H1 (cell line): ENCODE results near the gene CDC42. TPM values are rescaled to one million over a fixed set of nuclear protein-coding genes. Genes with fewer than 3 reads are reported as not detected.

Experiments
- CTCF ChIA-PET: fragments of 300-600 bp; sonication (Branson Sonifier 250); formaldehyde crosslinking; loops from one replicate; lab custom pipeline; 2021; ENCODE audit not compliant: partially characterized antibody; lab: Charles Lee
- POLR2A ChIA-PET: fragments of 300-600 bp; sonication (Branson Sonifier 250); formaldehyde crosslinking; loops from one replicate; lab custom pipeline; 2021; ENCODE audit warnings: inconsistent platforms; ENCODE audit not compliant: partially characterized antibody; lab: Charles Lee
- DNase-seq, 2 experiments: peaks; one replicate each; pipeline versions ENCODE4 v3.0.0 to v3.0.0-alpha.2; 2010 to 2022; ENCODE audit warnings: low spot score in 2 of 2, low read depth in 1 of 2, mixed read lengths in 1 of 2
- FAIRE-seq: peaks from 2 replicates; lab custom pipeline; 2011; peaks lifted over from hg19 to GRCh38; lab: Jason Lieb, UNC
- H2AFZ ChIP-seq: 2 replicates; pipeline ENCODE4 v1.8.1; 2012; ENCODE audit warnings: low read length, inconsistent platforms
- H2AK5ac ChIP-seq: 2 replicates; pipeline ENCODE4 v1.6.1; 2013; ENCODE audit warnings: low read depth, low read length
- H2BK120ac ChIP-seq: replicated peaks from 2 replicates; pipeline ENCODE3; 2013; ENCODE audit warnings: low read depth, low read length, inconsistent platforms
- H2BK12ac ChIP-seq: 2 replicates; pipeline ENCODE4 v1.6.1; 2013; ENCODE audit warnings: low read depth, low read length
- H2BK15ac ChIP-seq: 2 replicates; pipeline ENCODE4 v1.6.1; 2013; ENCODE audit warnings: low read length
- H2BK20ac ChIP-seq: 2 replicates; pipeline ENCODE4 v1.6.1; 2013; ENCODE audit warnings: low read length
- H2BK5ac ChIP-seq: 2 replicates; pipeline ENCODE4 v1.6.1; 2013; ENCODE audit warnings: low read depth, low read length
- H3K14ac ChIP-seq: 2 replicates; pipeline ENCODE4 v1.6.1; 2013; ENCODE audit warnings: inconsistent platforms; ENCODE audit not compliant: insufficient read length
- H3K18ac ChIP-seq: 2 replicates; pipeline ENCODE4 v1.6.1; 2013; ENCODE audit warnings: low read length; ENCODE audit errors: extremely low read depth
- H3K23ac ChIP-seq: 2 replicates; pipeline ENCODE4 v1.6.1; 2013; ENCODE audit warnings: inconsistent platforms; ENCODE audit not compliant: insufficient read length
- H3K23me2 ChIP-seq: 2 replicates; pipeline ENCODE4 v1.6.1; 2013; ENCODE audit warnings: low read depth, low read length
- H3K27ac ChIP-seq: 2 replicates; pipeline ENCODE4 v1.6.1; 2011; ENCODE audit warnings: low read depth, low read length, inconsistent platforms
- H3K27me3 ChIP-seq, 4 experiments: replicated peaks in 1 of 4; 1 replicate in 1 of 4; 2 replicates in 3 of 4; pipeline versions ENCODE4 v1.6.1 to v1.8.1; 2011 to 2013; ENCODE audit warnings: low read length in 3 of 4, mild to moderate bottlenecking in 3 of 4, inconsistent platforms in 2 of 4, mixed read lengths in 2 of 4, moderate library complexity in 1 of 4; ENCODE audit not compliant: control insufficient read depth in 3 of 4, insufficient read depth in 3 of 4; ENCODE audit errors: extremely low read depth in 1 of 4
- H3K36me3 ChIP-seq, 4 experiments: 2 replicates each; pipeline versions ENCODE4 v1.6.1 to v1.8.1; 2011 to 2013; ENCODE audit warnings: mild to moderate bottlenecking in 4 of 4, low read length in 3 of 4, moderate library complexity in 2 of 4, control low read depth in 1 of 4, inconsistent platforms in 1 of 4; ENCODE audit not compliant: insufficient read depth in 4 of 4, control insufficient read depth in 2 of 4
- H3K4ac ChIP-seq: replicated peaks from 2 replicates; pipeline ENCODE3; 2013; ENCODE audit warnings: low read length, low read depth, mixed read lengths, inconsistent platforms; ENCODE audit not compliant: insufficient read length
- H3K4me1 ChIP-seq, 4 experiments: replicated peaks in 1 of 4; 1 replicate in 1 of 4; 2 replicates in 3 of 4; pipeline versions ENCODE4 v1.6.1 to v1.8.1; 2011 to 2013; ENCODE audit warnings: low read length in 3 of 4, inconsistent platforms in 2 of 4, mixed read lengths in 1 of 4; ENCODE audit not compliant: insufficient read depth in 4 of 4, control insufficient read depth in 3 of 4
- H3K4me2 ChIP-seq, 2 experiments: 2 replicates each; pipeline versions ENCODE4 v1.6.1 to v1.8.1; 2011 to 2013; ENCODE audit warnings: low read depth in 2 of 2, low read length in 2 of 2, control low read depth in 1 of 2, inconsistent platforms in 1 of 2, mild to moderate bottlenecking in 1 of 2; ENCODE audit not compliant: insufficient read depth in 1 of 2
- H3K4me3 ChIP-seq, 4 experiments: fragments of 200-600, 300-600 bp in 1 of 4; sonication (generic), shearing (Covaris generic), sonication (Bioruptor Twin) in 1 of 4; 2 replicates each; pipeline versions ENCODE4 v1.5.1 to v1.8.1; 2011 to 2016; ENCODE audit warnings: low read length in 4 of 4, low read depth in 3 of 4, control low read depth in 2 of 4, inconsistent platforms in 2 of 4, mild to moderate bottlenecking in 2 of 4, mixed read lengths in 1 of 4, moderate library complexity in 1 of 4; ENCODE audit not compliant: insufficient read depth in 2 of 4; ENCODE audit errors: extremely low read depth in 1 of 4
- H3K56ac ChIP-seq: replicated peaks from 2 replicates; pipeline ENCODE3; 2013; ENCODE audit warnings: low read depth, mild to moderate bottlenecking, mixed read lengths, low read length, inconsistent platforms; ENCODE audit not compliant: insufficient read length
- H3K79me1 ChIP-seq: 2 replicates; pipeline ENCODE4 v1.6.1; 2013; ENCODE audit warnings: low read depth, low read length, control low read depth
- H3K79me2 ChIP-seq, 2 experiments: 2 replicates each; pipeline versions ENCODE4 v1.6.1 to v1.8.1; 2012 to 2013; ENCODE audit warnings: low read length in 2 of 2, mild to moderate bottlenecking in 2 of 2, inconsistent platforms in 1 of 2; ENCODE audit not compliant: insufficient read depth in 2 of 2, control insufficient read depth in 1 of 2
- H3K9ac ChIP-seq, 4 experiments: replicated peaks in 1 of 4; 1 replicate in 1 of 4; 2 replicates in 3 of 4; pipeline versions ENCODE4 v1.6.1 to v1.8.1; 2011 to 2013; ENCODE audit warnings: low read depth in 3 of 4, low read length in 3 of 4, control low read depth in 2 of 4, mild to moderate bottlenecking in 2 of 4, moderate library complexity in 2 of 4, inconsistent platforms in 1 of 4; ENCODE audit errors: extremely low read depth in 1 of 4
- H3K9me3 ChIP-seq, 2 experiments: 2 replicates each; pipeline versions ENCODE4 v1.6.1 to v1.8.1; 2012 to 2013; ENCODE audit warnings: mild to moderate bottlenecking in 2 of 2, moderate library complexity in 2 of 2, control low read depth in 1 of 2, inconsistent platforms in 1 of 2, low read depth in 1 of 2, low read length in 1 of 2, mixed read lengths in 1 of 2; ENCODE audit not compliant: insufficient read depth in 2 of 2
- H4K20me1 ChIP-seq, 2 experiments: replicated peaks in 1 of 2; 2 replicates each; pipeline versions ENCODE3 to v1.8.1; 2011 to 2013; ENCODE audit warnings: inconsistent platforms in 2 of 2, low read length in 2 of 2, mild to moderate bottlenecking in 1 of 2; ENCODE audit not compliant: insufficient read depth in 2 of 2, control insufficient read depth in 1 of 2
- H4K5ac ChIP-seq: 2 replicates; pipeline ENCODE4 v1.6.1; 2013; ENCODE audit warnings: low read length, low read depth, mixed read lengths, inconsistent platforms; ENCODE audit not compliant: insufficient read length
- H4K8ac ChIP-seq: 2 replicates; pipeline ENCODE4 v1.8.0; 2013; ENCODE audit warnings: mild to moderate bottlenecking, moderate library complexity, low read length, inconsistent platforms; ENCODE audit not compliant: insufficient read depth; ENCODE audit errors: extremely low read depth
- H4K91ac ChIP-seq: replicated peaks from 2 replicates; pipeline ENCODE3; 2013; ENCODE audit warnings: low read length, mixed read lengths, inconsistent platforms; ENCODE audit not compliant: insufficient read length
- CHD1 ChIP-seq: IDR thresholded peaks from 2 replicates; pipeline ENCODE4 v1.6.1; 2012; ENCODE audit warnings: low read depth, low read length, improper control_type of control experiment
- JUN ChIP-seq: IDR thresholded peaks from 2 replicates; pipeline ENCODE4 v1.6.1; 2011; ENCODE audit warnings: low read depth, mild to moderate bottlenecking, improper control_type of control experiment, low read length
- KDM1A ChIP-seq: fragments of 200-600, 300-600 bp; sonication (generic); IDR thresholded peaks from 2 replicates; pipeline ENCODE4 v1.7.1; 2016; ENCODE audit warnings: mild to moderate bottlenecking, low read length, borderline replicate concordance
- KDM5A ChIP-seq: fragments of 200-600 bp; IDR thresholded peaks from 2 replicates; pipeline ENCODE4 v1.7.1; 2012; ENCODE audit warnings: mild to moderate bottlenecking, low read length, inconsistent platforms, mixed read lengths
- POU5F1 ChIP-seq: IDR thresholded peaks from 2 replicates; pipeline ENCODE4 v1.6.1; 2011; ENCODE audit warnings: low read depth, mild to moderate bottlenecking, low read length, moderate library complexity
- SIX5 ChIP-seq: IDR thresholded peaks from 2 replicates; pipeline ENCODE4 v1.6.1; 2011; ENCODE audit warnings: mild to moderate bottlenecking, low read depth, low read length
- TEAD4 ChIP-seq: IDR thresholded peaks from 2 replicates; pipeline ENCODE4 v1.6.1; 2012; ENCODE audit warnings: low read depth, low read length, inconsistent platforms, mixed read lengths
- ZNF274 ChIP-seq: IDR thresholded peaks from 2 replicates; pipeline ENCODE4 v1.7.0; 2012; ENCODE audit warnings: low read length, borderline replicate concordance; ENCODE audit errors: extremely low read depth
- WGBS, 2 experiments: shearing (Covaris generic) in 1 of 2; methylation state at CpG; one replicate each; pipeline versions ENCODE4 v1.1.6 to v1.1.7; 2013 to 2015; ENCODE audit warnings: low lambda C conversion rate in 2 of 2, mixed read lengths in 2 of 2, inconsistent platforms in 1 of 2, low coverage in 1 of 2, missing lambda C conversion rate in 1 of 2; ENCODE audit not compliant: insufficient replicate concordance in 2 of 2, insufficient coverage in 1 of 2, insufficient read length in 1 of 2; ENCODE audit errors: extremely low coverage in 1 of 2, missing lambda C conversion rate in 1 of 2; 5-methylcytosine and 5-hydroxymethylcytosine counted together
- polyA plus RNA-seq, 7 experiments: library from polyadenylated mRNA; depleted of rRNA in 3 of 7; stranded (reverse) in 5 of 7; unstranded in 2 of 7; fragments of >200 nt in 5 of 7; fragments of 200-250 nt in 2 of 7; gene quantifications; 1 replicate in 5 of 7; 2 replicates in 1 of 7; 4 replicates in 1 of 7; pipeline versions ENCODE4 v1.2.1 to v1.2.3, GENCODE V29; 2011 to 2013; ENCODE audit warnings: missing spikeins in 2 of 7, mixed read lengths in 2 of 7
- total RNA-seq: library from RNA; stranded (reverse); fragmentation: NEBNext Ultra II Directional; extraction: Animal tissue kit (Norgen Biotek cat#: 25700); gene quantifications from 2 replicates; pipeline ENCODE4 v1.2.1, GENCODE V29; 2021

CDC42 gene
- total and polyA plus RNA-seq, 2 of the 8 experiments (the other 6 are each of a cell fraction or from before 2014, with no cell fraction given) = 110 to 179 TPM

GRCh38 chr1:22104094-22104493, 51.6 kb downstream of the CDC42 start:
- no peak for FAIRE-seq
- no peaks in the 10 kb centered on the region for H3K36me3 ChIP-seq
- no peaks in the 10 kb centered on the region for H3K9me3 ChIP-seq
- H3K4ac ChIP-seq = no peak overlapping the region
- TF ChIP-seq ZNF274 (no peak), POU5F1 (no peak), KDM1A (no peak), KDM5A (no peak), JUN (no peak), CHD1 (no peak), TEAD4 (no peak), SIX5 (no peak)
- no peak overlapping the region for H3K9ac ChIP-seq
- H3K23ac ChIP-seq = no peak overlapping the region
- H3K56ac ChIP-seq = no peak overlapping the region
- no peak overlapping the region for H4K8ac ChIP-seq
- H3K4me1 ChIP-seq = no peaks in the 10 kb centered on the region; a peak in 1 of 7 replicates
- no peak overlapping the region for H3K14ac ChIP-seq
- H3K79me2 ChIP-seq = peaks cover 5 to 19% of the 10 kb centered on the region in 2 experiments; a peak in 3 of 4 replicates
- H4K91ac ChIP-seq = no peak overlapping the region
- no peak overlapping the region for H3K18ac ChIP-seq
- H2BK12ac ChIP-seq = no peak overlapping the region
- no peak overlapping the region for H2AFZ ChIP-seq
- H3K27ac ChIP-seq = no peak overlapping the region
- H3K4me2 ChIP-seq = no peak overlapping the region
- no peaks in the 10 kb centered on the region for H3K27me3 ChIP-seq
- no peak for DNase-seq
- no peak overlapping the region for H2BK20ac ChIP-seq
- H2AK5ac ChIP-seq = no peak overlapping the region
- H3K23me2 ChIP-seq = no peaks in the 10 kb centered on the region
- peaks cover 2% of the 10 kb centered on the region in 2 experiments for H4K20me1 ChIP-seq
- no peak overlapping the region for H4K5ac ChIP-seq
- peaks cover 5% of the 10 kb centered on the region; the same call in 1 of the 2 replicates for H3K79me1 ChIP-seq
- no peak overlapping the region for H2BK15ac ChIP-seq
- no peak overlapping the region for H2BK120ac ChIP-seq
- WGBS, 2 experiments = 95% methylated on average over 6 of the region's 6 CpGs; no CpG with 5 or more reads in 1 of the 2 experiments
- no peak overlapping the region for H3K4me3 ChIP-seq
- no peak overlapping the region for H2BK5ac ChIP-seq
- ChIA-PET POLR2A (no interaction called here), CTCF (interaction anchor here (0.7 to 8.1 kb wide), 5 partner anchors 11 to 312 kb away, joined by 3 to 46 read pairs (median 10); no protein-coding TSS in a partner anchor)
